GM04504 (cell line): ENCODE measurements around the gene MED28.

Experiments used
- DNase-seq: peaks from one replicate; pipeline ENCODE4 v3.0.0-alpha.2; 2012; ENCODE audit warnings: low read depth

Gene MED28

GRCh38 chr4:17667253-17667652, 52.8 kb downstream of the MED28 start:
- DNase-seq: no peak

GRCh38 chr4:17667653-17668201, 53.3 kb downstream of the MED28 start:
- no peak for DNase-seq

DNA sequence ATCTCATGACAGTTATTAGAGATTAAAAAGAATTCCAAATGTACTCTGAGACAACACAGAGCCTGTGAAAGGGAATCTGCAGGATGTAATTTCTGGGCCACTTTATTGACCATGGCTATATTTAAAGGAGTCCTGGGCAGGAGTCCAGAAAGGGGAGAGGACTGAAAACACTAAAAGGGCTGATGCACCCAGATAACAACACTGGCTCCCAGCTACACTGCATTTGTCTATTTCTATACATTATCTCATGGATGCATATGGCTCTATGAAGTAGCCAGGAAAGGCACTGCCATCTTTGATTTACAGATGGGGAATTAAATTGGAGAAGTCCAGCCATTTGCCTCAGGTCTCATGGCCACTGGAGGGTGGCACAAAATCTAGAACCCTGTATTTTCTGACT, 56.0 kb downstream of the MED28 start:
- DNase-seq: no peak

GRCh38 chr4:17680559-17681280, 66.3 kb downstream of the MED28 start:
- DNase-seq: no peak

DNA sequence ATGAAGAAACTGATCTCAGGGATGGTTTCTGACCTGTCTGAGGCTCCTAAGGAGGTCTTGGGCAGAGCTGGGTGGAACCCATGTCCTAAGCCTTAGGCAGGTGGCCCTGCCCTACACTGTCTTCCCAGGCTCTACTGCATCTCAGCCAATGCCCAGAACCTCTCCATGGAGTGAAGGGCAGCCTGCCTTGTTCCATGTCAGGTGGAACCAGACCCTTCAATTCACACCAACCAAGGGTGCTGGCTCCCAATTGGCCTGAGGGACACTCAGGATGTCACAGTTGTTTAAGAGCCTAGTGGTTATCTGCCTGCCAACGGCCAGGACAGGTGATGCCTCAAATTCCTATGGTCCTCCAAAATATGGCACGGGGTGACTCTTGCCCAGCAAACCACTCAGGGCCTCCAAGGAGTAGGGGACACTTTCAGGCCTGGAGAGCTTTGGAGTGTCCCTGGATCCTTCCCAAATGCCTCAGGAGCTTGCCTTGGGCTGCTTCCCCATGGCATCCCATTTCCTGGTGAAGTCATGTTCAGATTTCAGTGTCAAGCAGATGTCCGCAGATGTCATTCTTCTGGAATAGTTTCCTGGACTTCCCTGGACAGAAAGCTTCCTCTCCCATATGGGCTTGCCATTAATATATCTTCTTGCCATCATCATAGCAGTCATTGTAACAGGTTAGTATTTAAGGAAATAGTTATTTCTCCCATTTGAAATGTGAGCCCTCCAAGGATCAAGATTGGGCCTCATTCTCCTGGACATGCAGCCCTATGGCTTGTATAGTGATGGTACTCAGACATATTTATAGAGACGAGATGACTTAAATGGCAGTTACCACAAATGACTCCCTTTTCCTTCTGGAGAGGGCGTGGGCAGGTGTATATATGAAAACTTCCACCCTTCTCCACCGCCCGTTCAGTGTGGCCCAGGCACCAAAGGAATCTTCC, 67.1 kb downstream of the MED28 start:
- DNase-seq: no peak

- DNase-seq: no peak
Observed at GRCh38 chr4:17682222-17682566, 67.8 kb downstream of the MED28 start.
